K562 (cell line): ENCODE results near the gene DUSP19. TPM values are rescaled to one million over a fixed set of nuclear protein-coding genes. Genes with fewer than 3 reads are reported as not detected.

Experiments
- E4F1 ChIP-seq: fragments of 250-450 bp; sonication (Bioruptor Pico); IDR thresholded peaks from 2 replicates; pipeline ENCODE4 v1.5.0; 2021; ENCODE audit warnings: mild to moderate bottlenecking, borderline replicate concordance
- HOMEZ ChIP-seq: fragments of 250-450 bp; sonication (Bioruptor Pico); IDR thresholded peaks from 2 replicates; pipeline ENCODE4 v1.4.0; 2020; ENCODE audit warnings: mild to moderate bottlenecking, moderate library complexity
- TAF9B ChIP-seq: fragments of 450-650 bp; IDR thresholded peaks from 2 replicates; pipeline ENCODE4 v1.6.1; 2018; ENCODE audit warnings: mild to moderate bottlenecking; ENCODE audit not compliant: partially characterized antibody
- ZBTB33 ChIP-seq: sonication (generic); formaldehyde crosslinking; IDR thresholded peaks from 2 replicates; pipeline ENCODE4 v1.8.1; 2023; ENCODE audit warnings: mild to moderate bottlenecking, missing genetic modification reagents
- ZBTB40 ChIP-seq, 2 experiments: fragments of 450-650 bp in 1 of 2; sonication (generic) in 1 of 2; formaldehyde crosslinking in 1 of 2; IDR thresholded peaks; 2 replicates each; pipeline versions ENCODE4 v1.7.1 to v1.9.0; 2016 to 2022; ENCODE audit warnings: inconsistent platforms in 1 of 2, mild to moderate bottlenecking in 1 of 2, missing genetic modification reagents in 1 of 2
- ZNF212 ChIP-seq: fragments of 450-650 bp; formaldehyde crosslinking; IDR thresholded peaks from 2 replicates; pipeline ENCODE4 v1.4.0; 2020; ENCODE audit warnings: mild to moderate bottlenecking
- polyA plus RNA-seq, 8 experiments: library from polyadenylated mRNA; depleted of rRNA in 4 of 8; stranded (reverse) in 5 of 8; unstranded in 3 of 8; fragments of >200 nt; fragmentation: Nextera tagmentation in 2 of 8; fragmentation: Illumina TruSeq in 1 of 8; extraction: Ambion mirVana in 2 of 8; extraction: Trizol in 1 of 8; gene quantifications; 2 replicates each; pipeline versions ENCODE4 v1.2.1 to v1.2.3, GENCODE V29; 2011 to 2014; ENCODE audit warnings: inconsistent platforms in 1 of 8, missing spikeins in 1 of 8
- total RNA-seq, 7 experiments: library from RNA; depleted of rRNA in 6 of 7; stranded (reverse); fragments of >200 nt in 6 of 7; fragmentation: Illumina TruSeq in 2 of 7; extraction: Trizol in 2 of 7; gene quantifications; 2 replicates each; pipeline versions ENCODE4 v1.2.1 to v1.2.3, GENCODE V29; 2011 to 2021; ENCODE audit warnings: low replicate concordance in 1 of 7
- TF ChIP-seq, protein P1 (sequence below): fragments of 250-450 bp; sonication (Bioruptor Pico); IDR thresholded peaks from 2 replicates; pipeline ENCODE4 v1.4.0; 2020; ENCODE audit warnings: mild to moderate bottlenecking, moderate library complexity

Gene DUSP19
- total and polyA plus RNA-seq, 9 of the 15 experiments (the other 6 are each of a cell fraction or from before 2014, with no cell fraction given) = 1.6 to 6.3 (median 3.1) TPM

GRCh38 chr2:183078163-183078463 is 434 bp upstream of the DUSP19 start (continued):
- TF ChIP-seq ZBTB40 (IDR thresholded peaks at IDR 0.05) (peak; percentile 57; the same call in 1 of the 2 replicates), ZBTB40 (CRISPR knock-in tag; IDR thresholded peaks at IDR 0.05) (no peak), ZNF212 (no peak), ZBTB33 (no peak), TAF9B (no peak), E4F1 (CRISPR knock-in tag) (0 out of 2 replicates have a peak, but pooled peaks have one; percentile 76), HOMEZ (no peak)
- TF ChIP-seq, protein P1, sequence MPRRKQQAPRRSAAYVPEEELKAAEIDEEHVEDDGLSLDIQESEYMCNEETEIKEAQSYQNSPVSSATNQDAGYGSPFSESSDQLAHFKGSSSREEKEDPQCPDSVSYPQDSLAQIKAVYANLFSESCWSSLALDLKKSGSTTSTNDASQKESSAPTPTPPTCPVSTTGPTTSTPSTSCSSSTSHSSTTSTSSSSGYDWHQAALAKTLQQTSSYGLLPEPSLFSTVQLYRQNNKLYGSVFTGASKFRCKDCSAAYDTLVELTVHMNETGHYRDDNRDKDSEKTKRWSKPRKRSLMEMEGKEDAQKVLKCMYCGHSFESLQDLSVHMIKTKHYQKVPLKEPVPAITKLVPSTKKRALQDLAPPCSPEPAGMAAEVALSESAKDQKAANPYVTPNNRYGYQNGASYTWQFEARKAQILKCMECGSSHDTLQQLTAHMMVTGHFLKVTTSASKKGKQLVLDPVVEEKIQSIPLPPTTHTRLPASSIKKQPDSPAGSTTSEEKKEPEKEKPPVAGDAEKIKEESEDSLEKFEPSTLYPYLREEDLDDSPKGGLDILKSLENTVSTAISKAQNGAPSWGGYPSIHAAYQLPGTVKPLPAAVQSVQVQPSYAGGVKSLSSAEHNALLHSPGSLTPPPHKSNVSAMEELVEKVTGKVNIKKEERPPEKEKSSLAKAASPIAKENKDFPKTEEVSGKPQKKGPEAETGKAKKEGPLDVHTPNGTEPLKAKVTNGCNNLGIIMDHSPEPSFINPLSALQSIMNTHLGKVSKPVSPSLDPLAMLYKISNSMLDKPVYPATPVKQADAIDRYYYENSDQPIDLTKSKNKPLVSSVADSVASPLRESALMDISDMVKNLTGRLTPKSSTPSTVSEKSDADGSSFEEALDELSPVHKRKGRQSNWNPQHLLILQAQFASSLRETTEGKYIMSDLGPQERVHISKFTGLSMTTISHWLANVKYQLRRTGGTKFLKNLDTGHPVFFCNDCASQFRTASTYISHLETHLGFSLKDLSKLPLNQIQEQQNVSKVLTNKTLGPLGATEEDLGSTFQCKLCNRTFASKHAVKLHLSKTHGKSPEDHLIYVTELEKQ = no peak
